Hematopoietic multipotent progenitor cell treated with erythropoietin and hydrocortisone succinate and interleukin-3 and kit ligand, for 4 days (in vitro differentiated cells): ENCODE data around the gene ALAS1.

Experiments
- DNase-seq: peaks from one replicate; pipeline ENCODE4 v3.0.0-alpha.2; 2015

Gene ALAS1

GRCh38 chr3:52238193-52238760 lies 40.3 kb downstream of the ALAS1 start:
- peak; percentile 16 for DNase-seq

DNA sequence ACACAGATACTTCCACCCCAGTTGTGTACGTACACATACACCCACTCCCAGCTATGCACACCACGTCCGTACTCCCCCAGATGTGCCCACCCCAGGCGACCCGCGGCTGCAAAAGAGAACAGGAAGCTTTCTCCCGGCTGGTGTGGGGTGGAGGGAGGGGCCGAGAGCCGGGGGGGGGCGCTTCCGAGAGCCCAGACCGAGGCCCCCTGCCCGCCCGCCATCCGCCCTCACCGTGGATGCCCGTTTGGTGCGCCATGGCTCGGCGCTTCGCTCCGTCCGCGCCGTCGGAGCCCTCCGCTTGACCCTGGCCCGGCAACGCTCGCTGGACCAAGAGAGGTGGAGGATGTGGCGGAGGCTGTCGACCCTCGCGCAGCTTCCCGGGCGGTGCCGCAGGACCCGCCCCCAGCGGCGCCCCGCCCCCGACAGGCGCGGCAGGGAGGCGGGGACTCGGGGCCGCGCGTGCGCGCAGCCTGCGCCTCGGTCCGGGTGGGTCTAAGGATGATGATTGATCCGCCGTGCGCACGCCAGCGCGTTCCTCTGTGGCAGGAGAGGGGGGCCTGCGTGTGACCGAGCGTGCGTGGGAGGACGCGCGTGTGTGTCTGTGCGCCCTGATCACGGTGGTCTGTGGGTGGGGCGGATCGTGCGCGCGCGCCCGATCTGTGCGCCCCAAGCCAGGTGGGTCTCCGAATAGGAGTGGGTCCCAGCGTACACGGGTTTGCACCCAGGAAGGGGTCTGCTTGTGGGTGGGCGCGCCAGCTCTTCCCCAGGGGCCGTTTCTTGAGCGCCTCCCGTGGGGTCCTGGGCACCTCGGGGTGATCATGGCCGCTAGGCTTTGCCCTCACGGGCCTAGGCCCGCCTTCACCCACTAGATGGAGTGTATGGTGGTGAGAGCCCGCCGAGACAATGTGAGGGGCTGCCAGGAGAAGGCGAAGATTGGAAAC lies 41.1 kb downstream of the ALAS1 start, which contains the start of gene TWF2:
TSS of gene TWF2 (minus strand) at position 398 of the 941 bp plus-strand sequence. CDS start at position 256, 142 bp downstream.
- peak; percentile 92 for DNase-seq

GRCh38 chr3:52240059-52240885 lies 42.3 kb downstream of the ALAS1 start:
- peak; percentile 96 for DNase-seq

DNA sequence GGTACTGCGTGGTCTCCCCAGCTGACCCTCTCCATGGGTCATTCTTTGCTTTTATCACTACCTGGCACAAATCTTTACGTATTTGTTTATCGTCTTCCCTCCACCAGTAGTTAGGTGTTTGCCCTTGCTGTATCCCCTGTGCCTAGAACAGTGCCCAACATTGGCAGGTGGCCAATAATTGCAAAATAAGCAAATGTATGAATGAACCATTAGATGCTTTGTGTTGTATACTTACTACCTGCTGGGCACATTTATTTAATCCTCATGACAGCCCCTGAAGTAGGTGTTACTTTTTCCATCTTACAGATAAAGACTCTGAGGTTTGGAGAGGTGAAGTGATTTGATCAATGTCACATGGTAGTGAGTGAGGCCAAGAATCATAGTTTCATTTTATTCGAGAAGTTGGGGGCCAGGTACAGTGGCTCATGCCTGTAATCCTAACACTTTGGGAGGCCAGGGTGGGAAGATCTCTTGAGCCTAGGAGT lies 43.0 kb downstream of the ALAS1 start:
- no peak for DNase-seq

- no peak for DNase-seq
Measured at GRCh38 chr3:52242039-52242438, 44.1 kb downstream of the ALAS1 start.

DNA sequence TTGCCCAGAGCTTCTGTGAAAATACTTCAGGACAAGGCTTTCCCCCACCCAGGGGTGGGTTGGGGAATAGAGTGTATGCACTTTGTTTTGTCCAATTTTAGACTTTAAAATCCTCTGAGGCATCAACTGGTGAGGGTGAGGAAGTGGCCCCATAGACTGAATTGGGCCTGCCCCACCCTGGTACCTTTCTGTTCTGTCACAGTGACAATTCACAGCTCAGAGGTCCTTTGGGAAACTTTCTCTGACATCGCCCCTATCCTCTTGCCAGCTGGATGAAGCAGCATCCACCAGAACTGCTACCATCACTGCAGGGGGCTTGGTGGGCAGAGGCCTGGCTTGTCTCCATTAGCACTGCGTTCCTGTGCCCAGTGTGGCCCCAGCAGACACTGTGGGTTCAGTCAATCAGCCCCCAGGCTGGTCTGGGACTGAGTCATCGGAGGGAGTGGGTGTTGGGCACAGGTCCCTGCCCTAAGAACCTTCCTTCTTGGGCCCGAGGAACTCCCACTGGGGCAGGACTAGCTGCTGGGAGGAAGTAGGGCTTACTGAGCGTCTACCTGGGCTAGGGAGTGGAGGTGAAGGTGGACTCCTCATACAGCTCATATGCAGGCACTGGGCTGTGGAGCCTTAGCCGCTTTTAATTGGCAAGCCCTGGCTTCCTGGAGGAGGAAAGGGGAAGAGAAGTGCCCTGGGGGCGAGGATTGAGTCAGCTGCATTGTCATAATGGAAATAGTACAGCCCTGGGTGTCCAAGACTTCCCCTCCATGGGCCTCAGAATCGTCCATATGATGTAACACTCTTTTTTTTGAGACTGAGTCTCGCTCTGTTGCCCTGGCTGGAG lies 46.0 kb downstream of the ALAS1 start:
- DNase-seq, result peak; percentile 67

DNA sequence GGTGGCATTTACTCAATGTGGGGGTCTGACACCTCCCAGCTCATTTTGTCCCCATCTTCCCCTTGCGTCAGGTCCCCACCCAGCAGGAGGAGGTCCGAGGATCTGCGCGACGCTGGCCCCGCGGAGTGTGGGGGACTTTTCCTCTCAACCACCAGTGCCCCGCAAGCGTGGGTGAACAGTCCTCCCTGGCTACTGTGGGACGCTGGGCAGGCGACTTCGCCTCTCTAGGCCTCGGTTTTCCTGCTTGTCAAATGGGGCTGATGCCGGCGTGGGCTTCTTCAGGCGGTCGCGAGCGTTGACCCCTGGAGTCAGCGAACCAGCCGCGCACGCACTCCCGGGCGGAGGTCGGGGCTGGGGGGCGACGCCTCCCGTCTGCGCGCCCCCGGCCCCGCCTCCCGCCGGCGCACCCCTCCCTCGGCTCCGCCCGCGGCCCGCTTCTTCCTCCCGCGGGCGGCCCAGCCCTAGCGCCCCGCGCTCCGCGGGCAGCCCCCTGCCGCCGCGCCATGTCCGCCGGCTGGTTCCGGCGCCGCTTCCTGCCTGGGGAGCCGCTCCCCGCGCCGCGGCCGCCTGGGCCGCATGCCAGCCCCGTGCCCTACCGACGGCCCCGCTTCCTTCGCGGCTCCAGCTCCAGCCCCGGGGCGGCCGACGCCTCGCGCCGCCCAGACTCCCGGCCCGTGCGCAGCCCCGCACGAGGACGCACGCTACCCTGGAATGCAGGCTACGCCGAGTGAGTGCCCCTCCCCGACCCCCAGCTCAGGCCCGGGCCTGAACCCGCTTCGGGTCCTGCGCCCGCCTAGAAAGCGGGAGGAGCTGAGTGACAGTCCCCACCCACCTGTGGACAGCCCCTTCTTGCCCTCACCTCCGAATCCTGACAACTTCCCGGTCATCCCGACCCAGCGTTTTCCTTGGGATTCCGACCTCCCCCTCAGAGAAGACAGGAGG lies 47.6 kb downstream of the ALAS1 start, which contains the start of gene PPM1M:
TSS of gene PPM1M (plus strand) at position 438 of the 942 bp plus-strand sequence. CDS start at position 504, 66 bp downstream.
- DNase-seq, result peak; percentile 68

- DNase-seq, result no peak
Measured at GRCh38 chr3:52246264-52246620, 48.3 kb downstream of the ALAS1 start.

- peak; percentile 38 for DNase-seq
Measured at GRCh38 chr3:52246728-52247408, 48.9 kb downstream of the ALAS1 start.

DNA sequence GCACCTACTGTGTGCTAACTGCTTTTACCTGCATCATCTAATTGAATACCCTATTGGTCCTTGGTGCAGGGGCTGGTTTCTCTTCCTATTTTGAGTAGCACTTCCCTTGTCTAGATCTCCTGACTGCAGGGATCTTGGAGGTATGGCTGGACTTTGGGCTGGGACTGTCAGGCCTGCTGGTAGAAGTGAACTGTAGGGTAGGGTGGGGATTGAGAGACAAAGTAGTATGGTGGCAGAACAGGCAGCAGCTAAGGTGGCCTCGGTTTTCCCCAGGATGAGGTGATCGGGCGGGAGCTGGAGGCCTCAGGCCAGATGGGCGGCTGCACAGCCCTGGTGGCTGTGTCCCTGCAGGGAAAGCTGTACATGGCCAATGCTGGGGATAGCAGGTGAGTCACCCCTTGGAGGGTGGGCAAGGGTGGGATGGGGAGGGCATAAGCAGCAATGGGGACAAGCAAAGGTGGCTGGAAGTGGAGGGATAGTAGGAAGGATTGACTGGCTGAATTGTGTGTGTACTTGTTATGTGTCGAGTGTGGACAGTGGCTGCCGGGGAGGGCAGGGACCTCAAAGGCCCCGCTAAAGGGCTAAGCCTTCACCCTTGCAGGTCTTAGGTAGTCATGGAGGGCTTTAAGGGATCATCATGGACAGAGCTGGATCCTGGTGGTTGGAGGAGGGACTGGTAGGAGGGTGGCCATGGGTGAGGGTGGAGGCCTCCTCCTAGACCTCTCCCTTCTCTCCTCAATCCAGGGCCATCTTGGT lies 49.6 kb downstream of the ALAS1 start:
- no peak for DNase-seq

GRCh38 chr3:52248165-52248541 lies 50.2 kb downstream of the ALAS1 start:
- no peak for DNase-seq

GRCh38 chr3:52248816-52249547 lies 51.0 kb downstream of the ALAS1 start:
- peak; percentile 45 for DNase-seq

- DNase-seq, result no peak
Measured at GRCh38 chr3:52249683-52250082, 51.7 kb downstream of the ALAS1 start.

DNA sequence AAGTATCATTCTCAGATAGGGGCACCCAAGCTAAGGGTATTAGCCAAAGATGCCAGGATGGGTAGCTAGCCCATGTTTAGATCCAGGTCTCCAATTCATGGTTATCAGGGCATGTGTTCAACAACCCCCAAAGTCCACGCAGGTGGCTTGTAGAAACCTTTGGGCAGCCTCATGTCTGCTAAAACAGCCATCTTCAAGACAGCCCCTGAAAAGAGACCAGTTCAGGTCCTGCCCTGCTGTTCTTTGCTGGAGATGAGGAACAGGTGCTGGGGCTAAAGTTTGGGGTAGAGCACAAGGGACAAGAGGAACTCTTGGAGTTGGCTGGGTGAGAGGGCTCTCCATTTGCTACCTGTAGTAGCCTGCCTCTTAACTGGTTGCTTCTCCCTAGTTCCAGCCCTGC lies 52.2 kb downstream of the ALAS1 start:
- no peak for DNase-seq

- DNase-seq, result peak; percentile 97
Measured at GRCh38 chr3:52253314-52254304, 55.6 kb downstream of the ALAS1 start.

- DNase-seq, result no peak
Measured at GRCh38 chr3:52254608-52255007, 56.6 kb downstream of the ALAS1 start.

- DNase-seq, result no peak
Measured at GRCh38 chr3:52256159-52256558, 58.2 kb downstream of the ALAS1 start.

DNA sequence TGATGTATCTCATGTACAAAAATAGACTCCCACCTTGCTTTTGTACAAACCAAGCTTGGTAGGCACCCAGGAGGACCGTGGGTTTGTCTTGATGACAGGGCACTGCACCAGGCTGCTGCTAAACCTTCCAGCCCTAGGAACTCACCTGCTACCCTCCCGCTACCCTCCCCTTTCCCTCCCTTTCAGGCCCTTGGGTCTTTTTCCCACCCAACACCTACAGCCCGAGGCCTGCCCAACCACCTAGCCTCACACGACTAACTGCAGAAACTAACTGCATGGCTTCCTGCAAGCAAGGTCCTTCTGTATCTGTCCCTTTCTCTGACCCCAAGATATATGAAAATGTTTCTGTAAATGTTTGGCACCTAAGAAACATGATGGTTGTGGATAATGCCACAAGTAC lies 58.7 kb downstream of the ALAS1 start:
- DNase-seq, result no peak
